HEK293 (cell line): Measurements from ENCODE around the gene KCNMA1.

Source experiments
- CTCF ChIA-PET: fragments of 350-600 bp; formaldehyde crosslinking; extraction: SDS; loops from one replicate; lab custom pipeline; 2021; ENCODE audit warnings: antibody characterized with exemption; lab: Yijun Ruan, JAX
- POLR2A ChIA-PET: fragments of 300-600 bp; formaldehyde crosslinking; extraction: SDS; loops from one replicate; lab custom pipeline; 2020; ENCODE audit warnings: antibody characterized with exemption, inconsistent platforms; lab: Yijun Ruan, JAX
- H3K27ac ChIP-seq: fragments of 200-500 bp; sonication (Bioruptor generic); 2 replicates; pipeline ENCODE4 v1.5.1; 2014; ENCODE audit warnings: low read depth, low read length, control low read depth, inconsistent platforms; ENCODE audit errors: extremely low read depth
- H3K36me3 ChIP-seq, 2 experiments: fragments of 200-500 bp in 1 of 2; sonication (Bioruptor generic) in 1 of 2; 1 replicate in 1 of 2; 2 replicates in 1 of 2; pipeline ENCODE4 v1.5.1; 2014 to 2017; ENCODE audit warnings: inconsistent platforms in 2 of 2, low read length in 2 of 2; ENCODE audit not compliant: control insufficient read depth in 2 of 2, insufficient read depth in 1 of 2
- H3K4me1 ChIP-seq: fragments of 200-500 bp; sonication (Bioruptor generic); 2 replicates; pipeline ENCODE4 v1.5.1; 2014; ENCODE audit warnings: mild to moderate bottlenecking, low read length, inconsistent platforms; ENCODE audit not compliant: control insufficient read depth, insufficient read depth
- H3K4me3 ChIP-seq: 2 replicates; pipeline ENCODE4 v1.5.1; 2011; ENCODE audit warnings: low read depth, mild to moderate bottlenecking, control low read depth, low read length, moderate library complexity
- H3K9me3 ChIP-seq: fragments of 200-500 bp; sonication (Bioruptor generic); 2 replicates; pipeline ENCODE4 v1.5.1; 2014; ENCODE audit warnings: low read depth, low read length, inconsistent platforms; ENCODE audit not compliant: control insufficient read depth, insufficient read depth
- BCL11A ChIP-seq: fragments of 450-650 bp; formaldehyde crosslinking; IDR thresholded peaks from 2 replicates; pipeline ENCODE4 v1.5.1; 2016; ENCODE audit warnings: low read depth, missing biosample characterization, missing genetic modification characterization
- BCL11B ChIP-seq: fragments of 450-650 bp; formaldehyde crosslinking; IDR thresholded peaks from 2 replicates; pipeline ENCODE4 v1.5.1; 2016; ENCODE audit warnings: low read depth, missing biosample characterization, missing genetic modification characterization
- EGR2 ChIP-seq: fragments of 450-650 bp; formaldehyde crosslinking; IDR thresholded peaks from 2 replicates; pipeline ENCODE4 v1.5.1; 2016; ENCODE audit warnings: low read depth, missing biosample characterization, missing genetic modification characterization
- GLIS2 ChIP-seq: fragments of 450-650 bp; formaldehyde crosslinking; IDR thresholded peaks from 2 replicates; pipeline ENCODE4 v1.5.1; 2016; ENCODE audit warnings: missing biosample characterization, missing genetic modification characterization
- KLF10 ChIP-seq: fragments of 450-650 bp; IDR thresholded peaks from 2 replicates; pipeline ENCODE4 v1.5.1; 2018; ENCODE audit warnings: missing biosample characterization, mild to moderate bottlenecking, missing genetic modification characterization
- PRDM6 ChIP-seq: fragments of 450-650 bp; formaldehyde crosslinking; IDR thresholded peaks from 2 replicates; pipeline ENCODE4 v1.5.1; 2017; ENCODE audit warnings: missing biosample characterization, missing genetic modification characterization
- SCRT1 ChIP-seq: fragments of 450-650 bp; formaldehyde crosslinking; IDR thresholded peaks from 2 replicates; pipeline ENCODE4 v1.5.1; 2016; ENCODE audit warnings: missing biosample characterization, missing genetic modification characterization, borderline replicate concordance
- SP2 ChIP-seq: fragments of 450-650 bp; formaldehyde crosslinking; IDR thresholded peaks from 2 replicates; pipeline ENCODE4 v1.5.1; 2016; ENCODE audit warnings: missing biosample characterization, missing genetic modification characterization
- ZFHX2 ChIP-seq: fragments of 450-650 bp; formaldehyde crosslinking; conservative IDR thresholded peaks from 2 replicates; pipeline ENCODE4 v1.5.1; 2016; ENCODE audit warnings: missing biosample characterization, missing genetic modification characterization
- ZNF16 ChIP-seq: fragments of 450-650 bp; formaldehyde crosslinking; IDR thresholded peaks from 2 replicates; pipeline ENCODE4 v1.5.1; 2016; ENCODE audit warnings: low read depth, missing biosample characterization, missing genetic modification characterization
- ZNF223 ChIP-seq: fragments of 450-650 bp; formaldehyde crosslinking; IDR thresholded peaks from 2 replicates; pipeline ENCODE4 v1.5.1; 2016; ENCODE audit warnings: missing biosample characterization, missing genetic modification characterization
- ZNF549 ChIP-seq: fragments of 450-650 bp; IDR thresholded peaks from 2 replicates; pipeline ENCODE4 v1.5.1; 2018; ENCODE audit warnings: missing biosample characterization, missing genetic modification characterization, mild to moderate bottlenecking, inconsistent platforms, moderate library complexity
- ZNF571 ChIP-seq: fragments of 450-650 bp; formaldehyde crosslinking; IDR thresholded peaks from 2 replicates; pipeline ENCODE4 v1.5.0; 2017; ENCODE audit warnings: missing biosample characterization, missing genetic modification characterization
- ZNF585B ChIP-seq: fragments of 450-650 bp; formaldehyde crosslinking; IDR thresholded peaks from 2 replicates; pipeline ENCODE4 v1.5.1; 2016; ENCODE audit warnings: missing biosample characterization, missing genetic modification characterization
- ZNF791 ChIP-seq: fragments of 450-650 bp; formaldehyde crosslinking; IDR thresholded peaks from 2 replicates; pipeline ENCODE4 v1.5.1; 2016; ENCODE audit warnings: missing biosample characterization, missing genetic modification characterization
- TF ChIP-seq, protein P1 (sequence below): fragments of 450-650 bp; formaldehyde crosslinking; IDR thresholded peaks from 2 replicates; pipeline ENCODE4 v1.5.1; 2016; ENCODE audit warnings: missing biosample characterization, missing genetic modification characterization
- TF ChIP-seq, protein P2 (sequence below): fragments of 450-650 bp; formaldehyde crosslinking; IDR thresholded peaks from 2 replicates; pipeline ENCODE4 v1.5.1; 2016; ENCODE audit warnings: missing biosample characterization, missing genetic modification characterization
- TF ChIP-seq, protein P3 (sequence below): fragments of 450-650 bp; formaldehyde crosslinking; IDR thresholded peaks from 2 replicates; pipeline ENCODE4 v1.5.1; 2017; ENCODE audit warnings: missing biosample characterization, missing genetic modification characterization

KCNMA1 gene

GRCh38 chr10:77315496-77316129, 322.0 kb downstream of the KCNMA1 start:
- Histone ChIP-seq H3K9me3 (no peaks in the 10 kb centered on the region), H3K4me1 (no peaks in the 10 kb centered on the region; the same call in none of the 2 replicates), H3K36me3 (no peaks in the 10 kb centered on the region), H3K27ac (no peak overlapping the region), H3K4me3 (no peak overlapping the region)
- TF ChIP-seq EGR2 (tag by site-specific recombination) = peak; percentile 76
- TF ChIP-seq, protein P1, sequence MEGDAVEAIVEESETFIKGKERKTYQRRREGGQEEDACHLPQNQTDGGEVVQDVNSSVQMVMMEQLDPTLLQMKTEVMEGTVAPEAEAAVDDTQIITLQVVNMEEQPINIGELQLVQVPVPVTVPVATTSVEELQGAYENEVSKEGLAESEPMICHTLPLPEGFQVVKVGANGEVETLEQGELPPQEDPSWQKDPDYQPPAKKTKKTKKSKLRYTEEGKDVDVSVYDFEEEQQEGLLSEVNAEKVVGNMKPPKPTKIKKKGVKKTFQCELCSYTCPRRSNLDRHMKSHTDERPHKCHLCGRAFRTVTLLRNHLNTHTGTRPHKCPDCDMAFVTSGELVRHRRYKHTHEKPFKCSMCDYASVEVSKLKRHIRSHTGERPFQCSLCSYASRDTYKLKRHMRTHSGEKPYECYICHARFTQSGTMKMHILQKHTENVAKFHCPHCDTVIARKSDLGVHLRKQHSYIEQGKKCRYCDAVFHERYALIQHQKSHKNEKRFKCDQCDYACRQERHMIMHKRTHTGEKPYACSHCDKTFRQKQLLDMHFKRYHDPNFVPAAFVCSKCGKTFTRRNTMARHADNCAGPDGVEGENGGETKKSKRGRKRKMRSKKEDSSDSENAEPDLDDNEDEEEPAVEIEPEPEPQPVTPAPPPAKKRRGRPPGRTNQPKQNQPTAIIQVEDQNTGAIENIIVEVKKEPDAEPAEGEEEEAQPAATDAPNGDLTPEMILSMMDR (tag by site-specific recombination) = peak; percentile 21; the same call in 1 of the 2 replicates
- TF ChIP-seq PRDM6 (tag by site-specific recombination) = no peak
- TF ChIP-seq ZFHX2 (tag by site-specific recombination) = peak; percentile 75
- ChIA-PET CTCF (interaction anchor here (0.6 kb wide), 2 partner anchors 28 to 150 kb away, joined by 3 read pairs; no protein-coding TSS in a partner anchor), POLR2A (no interaction called here)

GRCh38 chr10:77313066-77313750, 324.4 kb downstream of the KCNMA1 start:
- ChIA-PET POLR2A (no interaction called here), CTCF (no interaction called here)
- H3K9me3 ChIP-seq = no peaks in the 10 kb centered on the region
- H3K4me1 ChIP-seq = no peaks in the 10 kb centered on the region; the same call in 1 of the 2 replicates
- no peak overlapping the region for H3K27ac ChIP-seq
- H3K4me3 ChIP-seq = no peak overlapping the region
- TF ChIP-seq SP2 (tag by site-specific recombination) (no peak), ZNF549 (tag by site-specific recombination) (no peak), ZNF571 (no peak), GLIS2 (tag by site-specific recombination) (no peak), BCL11A (tag by site-specific recombination) (no peak), ZNF223 (no peak), ZNF585B (tag by site-specific recombination) (no peak), SCRT1 (no peak), ZNF791 (no peak), BCL11B (tag by site-specific recombination) (no peak), ZNF16 (tag by site-specific recombination) (no peak), KLF10 (tag by site-specific recombination) (no peak)
- TF ChIP-seq, protein P2, sequence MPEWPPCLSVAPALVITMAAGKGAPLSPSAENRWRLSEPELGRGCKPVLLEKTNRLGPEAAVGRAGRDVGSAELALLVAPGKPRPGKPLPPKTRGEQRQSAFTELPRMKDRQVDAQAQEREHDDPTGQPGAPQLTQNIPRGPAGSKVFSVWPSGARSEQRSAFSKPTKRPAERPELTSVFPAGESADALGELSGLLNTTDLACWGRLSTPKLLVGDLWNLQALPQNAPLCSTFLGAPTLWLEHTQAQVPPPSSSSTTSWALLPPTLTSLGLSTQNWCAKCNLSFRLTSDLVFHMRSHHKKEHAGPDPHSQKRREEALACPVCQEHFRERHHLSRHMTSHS = no peak
- no peaks in the 10 kb centered on the region for H3K36me3 ChIP-seq

DNA sequence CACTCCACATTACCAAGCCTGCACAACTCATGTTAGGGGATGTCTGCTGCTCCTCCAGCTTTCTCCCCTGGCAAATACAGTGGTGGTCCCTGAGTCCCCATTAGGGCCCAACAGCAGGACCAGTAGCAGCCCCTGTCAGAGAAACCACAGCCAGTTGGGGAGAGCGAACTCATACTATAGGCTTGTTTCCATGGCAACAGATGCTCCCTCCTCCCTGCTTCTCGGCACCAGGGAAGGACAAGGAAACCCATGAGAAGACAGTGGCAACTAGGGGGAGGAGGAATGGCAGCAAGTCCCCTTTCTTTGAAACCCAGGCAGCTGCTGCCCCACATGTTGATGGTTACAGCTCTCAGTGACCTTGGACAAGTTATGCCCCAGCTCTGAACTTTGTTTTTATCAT, 326.4 kb downstream of the KCNMA1 start:
- Histone ChIP-seq H3K4me1 (peaks cover 4% of the 10 kb centered on the region), H3K9me3 (no peaks in the 10 kb centered on the region), H3K4me3 (no peak overlapping the region), H3K36me3 (no peaks in the 10 kb centered on the region), H3K27ac (no peak overlapping the region)
- TF ChIP-seq, protein P3, sequence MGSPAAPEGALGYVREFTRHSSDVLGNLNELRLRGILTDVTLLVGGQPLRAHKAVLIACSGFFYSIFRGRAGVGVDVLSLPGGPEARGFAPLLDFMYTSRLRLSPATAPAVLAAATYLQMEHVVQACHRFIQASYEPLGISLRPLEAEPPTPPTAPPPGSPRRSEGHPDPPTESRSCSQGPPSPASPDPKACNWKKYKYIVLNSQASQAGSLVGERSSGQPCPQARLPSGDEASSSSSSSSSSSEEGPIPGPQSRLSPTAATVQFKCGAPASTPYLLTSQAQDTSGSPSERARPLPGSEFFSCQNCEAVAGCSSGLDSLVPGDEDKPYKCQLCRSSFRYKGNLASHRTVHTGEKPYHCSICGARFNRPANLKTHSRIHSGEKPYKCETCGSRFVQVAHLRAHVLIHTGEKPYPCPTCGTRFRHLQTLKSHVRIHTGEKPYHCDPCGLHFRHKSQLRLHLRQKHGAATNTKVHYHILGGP (tag by site-specific recombination) = no peak
- TF ChIP-seq ZNF549 (tag by site-specific recombination) = no peak
- CTCF ChIA-PET = no interaction called here
- POLR2A ChIA-PET = no interaction called here
